Skeletal muscle tissue (tissue), 4 donors: ENCODE data around the gene BSPRY. TPM values are rescaled to one million over a fixed set of nuclear protein-coding genes. Genes with fewer than 3 reads are reported as not detected.

Source experiments
- H3K27ac ChIP-seq: one replicate; pipeline ENCODE4 v1.7.0; 2013; ENCODE audit warnings: mild to moderate bottlenecking, low read depth, low read length, inconsistent platforms
- H3K27me3 ChIP-seq, 3 donors: one replicate each; pipeline ENCODE4 v1.7.0; 2013; ENCODE audit warnings: low read length in 3 of 3; ENCODE audit not compliant: control insufficient read depth in 3 of 3, insufficient read depth in 3 of 3
- H3K36me3 ChIP-seq, 3 donors: one replicate each; pipeline ENCODE4 v1.7.0; 2013; ENCODE audit warnings: low read length in 3 of 3; ENCODE audit not compliant: control insufficient read depth in 3 of 3, insufficient read depth in 3 of 3
- H3K4me1 ChIP-seq, 3 donors: one replicate each; pipeline ENCODE4 v1.7.0; 2013; ENCODE audit warnings: low read length in 3 of 3, mild to moderate bottlenecking in 3 of 3; ENCODE audit not compliant: control insufficient read depth in 3 of 3, insufficient read depth in 3 of 3
- H3K4me3 ChIP-seq, 3 donors: one replicate each; pipeline ENCODE4 v1.7.0; 2013; ENCODE audit warnings: low read length in 3 of 3
- H3K9ac ChIP-seq, 3 donors: one replicate each; pipeline ENCODE4 v1.7.0; 2013; ENCODE audit warnings: low read length in 3 of 3, mild to moderate bottlenecking in 3 of 3, moderate library complexity in 2 of 3, low read depth in 1 of 3
- H3K9me3 ChIP-seq, 3 donors: one replicate each; pipeline ENCODE4 v1.7.0; 2013; ENCODE audit warnings: low read length in 3 of 3; ENCODE audit not compliant: control insufficient read depth in 3 of 3
- total RNA-seq: library from RNA; depleted of rRNA; stranded (reverse); fragments of >200 nt; gene quantifications from one replicate; pipeline ENCODE4 v1.2.3, GENCODE V29; 2014
- donor health status: Osteomylitis.

The BSPRY gene
- total RNA-seq, 1 donor from 2014 or later, result 1.0 TPM

DNA sequence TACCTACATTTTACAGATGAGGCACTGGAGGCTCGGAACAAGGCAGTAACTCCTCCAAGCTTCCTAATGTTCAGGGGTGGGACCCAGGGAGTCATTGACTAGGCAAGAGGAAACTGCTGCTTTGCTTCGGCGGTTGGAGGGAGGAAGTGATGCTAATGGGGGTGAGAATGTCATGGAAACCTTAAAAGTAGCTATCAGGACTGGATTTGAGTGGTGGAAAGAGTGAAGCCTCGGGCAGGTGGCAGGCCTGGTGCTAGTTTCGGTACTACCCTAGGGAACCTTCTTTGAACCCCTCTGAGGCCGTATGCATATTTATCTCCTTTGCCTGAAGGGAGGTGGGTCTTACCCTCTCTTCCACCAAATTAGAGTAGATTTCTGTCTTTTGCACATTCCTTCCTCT is 1.6 kb downstream of the BSPRY start:
- no peaks in the 10 kb centered on the region for H3K36me3 ChIP-seq
- H3K27me3 ChIP-seq, result peaks cover 29 to 45% (median 33%) of the 10 kb centered on the region in 3 donors
- no peak overlapping the region for H3K4me3 ChIP-seq
- no peaks in the 10 kb centered on the region for H3K9me3 ChIP-seq
- no peak overlapping the region for H3K27ac ChIP-seq
- no peak overlapping the region for H3K9ac ChIP-seq
- H3K4me1 ChIP-seq, result peaks cover 6 to 11% (median 9%) of the 10 kb centered on the region in 3 donors

- Histone ChIP-seq H3K4me3 (no peak overlapping the region), H3K36me3 (no peaks in the 10 kb centered on the region), H3K27ac (no peak overlapping the region), H3K9ac (no peak overlapping the region), H3K27me3 (peaks cover 29 to 45% (median 33%) of the 10 kb centered on the region in 3 donors), H3K9me3 (no peaks in the 10 kb centered on the region), H3K4me1 (peaks cover 6 to 11% (median 9%) of the 10 kb centered on the region in 3 donors)
Measured at GRCh38 chr9:113352006-113352405, 2.7 kb downstream of the BSPRY start.

DNA sequence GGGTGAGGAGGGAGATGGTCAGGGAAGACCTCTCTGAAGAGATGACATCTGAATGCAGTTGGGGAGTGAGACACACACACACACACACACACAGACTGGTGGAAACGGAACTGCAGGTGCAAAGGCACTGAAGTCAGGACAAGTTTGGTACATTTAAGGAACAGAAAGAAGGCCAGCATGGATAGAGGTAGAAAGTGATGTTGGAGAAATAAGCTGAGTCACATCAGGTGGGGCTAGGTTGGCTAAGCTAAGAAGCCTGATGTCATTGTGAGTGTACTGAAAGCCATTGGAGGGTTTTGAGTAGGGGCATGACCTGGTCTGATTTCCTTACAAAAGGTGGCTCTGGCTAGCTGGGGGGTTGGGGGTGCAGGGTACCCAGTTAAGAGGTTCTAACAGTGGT is 3.1 kb downstream of the BSPRY start:
- Histone ChIP-seq H3K4me1 (peaks cover 6 to 11% (median 9%) of the 10 kb centered on the region in 3 donors), H3K27ac (no peak overlapping the region), H3K9me3 (no peaks in the 10 kb centered on the region), H3K27me3 (peaks cover 29 to 45% (median 33%) of the 10 kb centered on the region in 3 donors), H3K4me3 (no peak overlapping the region), H3K9ac (no peak overlapping the region), H3K36me3 (no peaks in the 10 kb centered on the region)

GRCh38 chr9:113355040-113355596 is 5.8 kb downstream of the BSPRY start:
- H3K27ac ChIP-seq, result no peak overlapping the region
- H3K4me1 ChIP-seq, result peaks cover 3 to 5% (median 4%) of the 10 kb centered on the region in 3 donors
- no peak overlapping the region for H3K9ac ChIP-seq
- H3K4me3 ChIP-seq, result no peak overlapping the region
- H3K36me3 ChIP-seq, result no peaks in the 10 kb centered on the region
- H3K27me3 ChIP-seq, result peaks cover 20 to 35% (median 25%) of the 10 kb centered on the region in 3 donors
- no peaks in the 10 kb centered on the region for H3K9me3 ChIP-seq

DNA sequence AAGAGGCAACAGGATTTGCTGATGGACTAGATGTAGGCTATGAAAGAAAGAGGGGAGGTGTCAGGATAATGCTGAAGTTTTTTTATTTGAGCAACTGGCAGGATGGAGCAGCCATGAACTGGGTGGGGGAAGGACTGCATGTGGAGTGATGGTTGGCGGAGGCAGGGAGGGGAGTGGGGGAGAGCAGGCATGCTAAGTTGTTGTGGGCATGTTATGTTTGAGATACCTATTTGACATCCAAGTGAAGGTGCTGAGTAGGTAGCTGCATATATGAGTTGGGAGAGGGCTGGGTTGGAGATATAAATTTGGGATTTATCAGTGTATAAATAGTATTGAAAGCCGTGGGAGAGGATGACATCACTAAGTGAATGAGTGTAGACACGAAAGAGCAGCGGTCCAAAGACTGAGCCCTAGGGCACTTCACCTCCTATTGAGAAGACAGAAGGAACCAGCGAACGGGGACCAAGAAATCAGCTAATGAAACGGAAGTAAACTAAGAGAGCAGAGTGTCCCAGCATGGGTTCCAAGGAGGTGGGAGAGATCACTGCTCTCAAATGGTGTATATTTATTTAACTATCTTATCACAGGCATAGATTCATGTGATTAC is 7.4 kb downstream of the BSPRY start:
- H3K4me1 ChIP-seq, result no peaks in the 10 kb centered on the region
- peaks cover 7 to 21% (median 12%) of the 10 kb centered on the region in 3 donors for H3K27me3 ChIP-seq
- no peaks in the 10 kb centered on the region for H3K9me3 ChIP-seq
- no peak overlapping the region for H3K4me3 ChIP-seq
- no peak overlapping the region for H3K9ac ChIP-seq
- H3K36me3 ChIP-seq, result no peaks in the 10 kb centered on the region
- no peak overlapping the region for H3K27ac ChIP-seq

DNA sequence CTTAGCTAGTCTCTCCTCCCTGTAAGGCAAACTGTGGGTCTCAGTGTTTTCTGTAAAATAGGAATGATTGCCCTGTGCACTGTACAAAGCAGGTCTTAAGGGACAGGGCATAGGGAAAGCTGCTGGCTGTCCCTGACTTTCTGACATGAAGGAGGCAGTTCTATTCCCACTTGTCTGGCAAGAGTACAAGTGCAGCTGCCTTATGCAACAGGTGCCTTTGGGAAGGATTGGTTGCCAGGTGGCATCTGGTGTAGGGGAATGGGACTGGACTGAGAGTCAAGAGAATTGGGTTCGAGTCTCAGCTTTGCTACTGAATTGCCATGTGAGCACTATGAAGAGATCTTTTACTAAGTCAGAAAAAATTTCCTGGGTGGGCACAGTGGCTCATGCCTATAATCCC is 10.0 kb downstream of the BSPRY start:
- Histone ChIP-seq H3K27me3 (peaks cover 0 to 4% (median 0%) of the 10 kb centered on the region in 3 donors), H3K27ac (no peak overlapping the region), H3K4me3 (no peak overlapping the region), H3K4me1 (no peaks in the 10 kb centered on the region), H3K36me3 (no peaks in the 10 kb centered on the region), H3K9me3 (no peaks in the 10 kb centered on the region), H3K9ac (no peak overlapping the region)

DNA sequence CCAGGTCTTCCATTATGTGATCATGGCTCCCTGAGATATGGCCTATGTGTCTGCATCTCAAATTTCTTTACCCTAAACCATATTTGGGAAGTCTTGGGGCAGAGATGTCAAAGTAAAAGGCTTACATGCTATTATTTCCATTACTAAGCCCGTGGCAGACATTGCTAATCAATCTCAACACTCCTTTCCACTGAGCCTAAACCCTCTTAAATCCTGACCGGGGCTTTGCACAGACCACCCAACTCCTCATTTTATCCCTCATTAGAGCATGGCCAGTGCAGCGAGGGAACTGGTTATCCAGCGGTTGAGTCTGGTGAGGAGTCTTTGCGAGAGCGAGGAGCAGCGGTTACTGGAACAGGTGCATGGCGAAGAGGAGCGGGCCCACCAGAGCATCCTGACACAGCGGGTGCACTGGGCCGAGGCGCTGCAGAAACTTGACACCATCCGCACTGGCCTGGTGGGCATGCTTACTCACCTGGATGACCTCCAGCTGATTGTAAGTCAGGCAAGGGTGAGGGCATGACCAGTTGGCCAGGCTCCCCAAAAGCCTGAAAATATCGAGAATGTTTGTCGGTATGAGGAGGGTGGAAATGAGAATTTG is 11.0 kb downstream of the BSPRY start:
- Histone ChIP-seq H3K36me3 (no peaks in the 10 kb centered on the region), H3K9ac (no peak overlapping the region), H3K4me3 (no peak overlapping the region), H3K27ac (no peak overlapping the region), H3K9me3 (no peaks in the 10 kb centered on the region), H3K4me1 (no peaks in the 10 kb centered on the region), H3K27me3 (no peaks in the 10 kb centered on the region)

GRCh38 chr9:113361304-113362018 is 12.1 kb downstream of the BSPRY start:
- no peaks in the 10 kb centered on the region for H3K36me3 ChIP-seq
- H3K9me3 ChIP-seq, result no peaks in the 10 kb centered on the region
- no peaks in the 10 kb centered on the region for H3K27me3 ChIP-seq
- no peak overlapping the region for H3K4me3 ChIP-seq
- H3K9ac ChIP-seq, result no peak overlapping the region
- no peak overlapping the region for H3K27ac ChIP-seq
- no peaks in the 10 kb centered on the region for H3K4me1 ChIP-seq

DNA sequence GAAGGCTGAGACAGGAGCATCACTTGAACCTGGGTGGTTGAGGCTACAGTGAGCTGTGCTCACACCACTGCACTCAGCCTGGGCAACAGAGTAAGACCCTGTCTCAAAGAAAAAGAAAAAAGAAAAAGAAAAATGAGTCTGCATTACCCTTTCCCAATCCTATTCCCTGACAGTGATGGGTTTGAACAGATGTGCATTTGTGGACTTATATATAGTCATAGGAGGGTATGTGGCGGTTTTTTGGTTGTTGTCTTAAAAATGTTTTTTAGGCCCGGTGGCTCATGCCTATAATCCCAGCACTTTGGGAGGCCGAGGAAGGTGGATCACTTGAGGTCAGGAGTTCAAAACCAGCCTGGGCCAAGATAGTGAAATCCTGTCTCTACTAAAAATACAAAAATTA is 14.0 kb downstream of the BSPRY start:
- Histone ChIP-seq H3K36me3 (no peaks in the 10 kb centered on the region), H3K9me3 (no peaks in the 10 kb centered on the region), H3K27me3 (no peaks in the 10 kb centered on the region), H3K4me1 (no peaks in the 10 kb centered on the region), H3K9ac (no peak overlapping the region), H3K27ac (no peak overlapping the region), H3K4me3 (no peak overlapping the region)

GRCh38 chr9:113364951-113365350 is 15.6 kb downstream of the BSPRY start:
- no peaks in the 10 kb centered on the region for H3K27me3 ChIP-seq
- no peak overlapping the region for H3K9ac ChIP-seq
- no peak overlapping the region for H3K27ac ChIP-seq
- H3K4me3 ChIP-seq, result no peak overlapping the region
- peaks cover 0 to 6% (median 5%) of the 10 kb centered on the region in 3 donors for H3K4me1 ChIP-seq
- no peaks in the 10 kb centered on the region for H3K36me3 ChIP-seq
- H3K9me3 ChIP-seq, result no peaks in the 10 kb centered on the region
